GM12892 (cell line): Measurements from ENCODE around the gene TIPARP.

Experiments
- POLR2A ChIP-seq: IDR thresholded peaks from 2 replicates; pipeline ENCODE4 v1.6.1; 2011; ENCODE audit warnings: low read depth, low read length, control low read depth
- POLR2AphosphoS5 ChIP-seq: IDR thresholded peaks from 2 replicates; pipeline ENCODE4 v1.6.1; 2011; ENCODE audit warnings: low read depth, low read length, control low read depth
- TAF1 ChIP-seq: IDR thresholded peaks from 2 replicates; pipeline ENCODE4 v1.6.1; 2011; ENCODE audit warnings: low read depth, mild to moderate bottlenecking, control low read depth, low read length, borderline replicate concordance

DNA sequence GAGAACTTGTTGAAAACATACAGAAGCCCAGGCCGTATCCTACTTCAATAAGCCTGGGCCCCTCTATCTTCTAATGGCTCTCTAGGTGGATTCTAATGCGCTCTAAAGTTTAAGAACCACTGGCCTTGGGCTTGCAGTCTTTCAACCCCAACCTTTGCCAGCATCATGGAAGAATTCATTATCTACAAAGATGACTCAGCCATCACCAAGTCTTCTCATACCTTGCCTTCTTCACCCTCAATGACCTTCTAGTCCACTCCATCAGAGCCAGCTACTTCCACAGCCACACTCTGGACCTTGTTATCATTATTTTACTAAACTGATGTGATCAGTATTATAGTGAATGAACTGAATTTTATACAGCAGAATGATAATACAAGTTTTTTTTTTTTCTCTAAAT is 16.9 kb upstream of the TIPARP start:
- no peak for TF ChIP-seq POLR2AphosphoS5
- TF ChIP-seq TAF1, result no peak
- no peak for TF ChIP-seq POLR2A
